ENCODE data around the gene CAPN13.
A peak's percentile ranks its signal among the peaks of the same experiment; 100 is the strongest.

Gene CAPN13

GRCh38 chr2:30729031-30729430, 78.2 kb downstream of the CAPN13 start:
- no peak for DNase-seq

GRCh38 chr2:30722936-30723725, 84.1 kb downstream of the CAPN13 start:
- DNase-seq, result no peak

- DNase-seq, result no peak
Measured at GRCh38 chr2:30721668-30722647, 85.3 kb downstream of the CAPN13 start.

GRCh38 chr2:30721241-30721640, 86.0 kb downstream of the CAPN13 start:
- DNase-seq, result no peak

- DNase-seq, result no peak
Measured at GRCh38 chr2:30717081-30717650, 90.1 kb downstream of the CAPN13 start.

- DNase-seq, result no peak
Measured at GRCh38 chr2:30716123-30716900, 90.9 kb downstream of the CAPN13 start.

GRCh38 chr2:30714811-30715709, 92.2 kb downstream of the CAPN13 start:
- no peak for DNase-seq

GRCh38 chr2:30713698-30714097, 93.5 kb downstream of the CAPN13 start:
- DNase-seq, result no peak

- DNase-seq, result peak; percentile 76
Measured at GRCh38 chr2:30711646-30712085, 95.6 kb downstream of the CAPN13 start.

- DNase-seq, result no peak
Measured at GRCh38 chr2:30710461-30710860, 96.8 kb downstream of the CAPN13 start.

GRCh38 chr2:30710016-30710415, 97.2 kb downstream of the CAPN13 start:
- no peak for DNase-seq

GRCh38 chr2:30709516-30709915, 97.7 kb downstream of the CAPN13 start:
- no peak for DNase-seq

GRCh38 chr2:30708491-30709290, 98.6 kb downstream of the CAPN13 start:
- no peak for DNase-seq

- no peak for DNase-seq
Measured at GRCh38 chr2:30707304-30707903, 99.8 kb downstream of the CAPN13 start.

- peak; percentile 74 for DNase-seq
Measured at GRCh38 chr2:30706534-30707303, 100.5 kb downstream of the CAPN13 start.

- DNase-seq, result no peak
Measured at GRCh38 chr2:30705711-30706533, 101.3 kb downstream of the CAPN13 start.

- DNase-seq, result no peak
Measured at GRCh38 chr2:30705056-30705455, 102.2 kb downstream of the CAPN13 start.

GRCh38 chr2:30704309-30705020, 102.8 kb downstream of the CAPN13 start:
- no peak for DNase-seq
